A549 treated with CpdA at 1 μM for 4 hours (cell line): ENCODE measurements around the gene CAAP1. TPM values are rescaled to one million over a fixed set of nuclear protein-coding genes. Genes with fewer than 3 reads are reported as not detected.

Experiments used
- total RNA-seq: library from RNA; stranded (reverse); fragments of 200-300 nt; extraction: Qiagen RNA extraction; gene quantifications from 5 replicates; pipeline ENCODE4 v1.2.3, GENCODE V29; 2022; ENCODE audit warnings: low read depth

Gene CAAP1, protein sequence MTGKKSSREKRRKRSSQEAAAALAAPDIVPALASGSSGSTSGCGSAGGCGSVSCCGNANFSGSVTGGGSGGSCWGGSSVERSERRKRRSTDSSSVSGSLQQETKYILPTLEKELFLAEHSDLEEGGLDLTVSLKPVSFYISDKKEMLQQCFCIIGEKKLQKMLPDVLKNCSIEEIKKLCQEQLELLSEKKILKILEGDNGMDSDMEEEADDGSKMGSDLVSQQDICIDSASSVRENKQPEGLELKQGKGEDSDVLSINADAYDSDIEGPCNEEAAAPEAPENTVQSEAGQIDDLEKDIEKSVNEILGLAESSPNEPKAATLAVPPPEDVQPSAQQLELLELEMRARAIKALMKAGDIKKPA
- 15.5 to 24.1 TPM (median 16.1 TPM) in 5 replicates for total RNA-seq

DNA sequence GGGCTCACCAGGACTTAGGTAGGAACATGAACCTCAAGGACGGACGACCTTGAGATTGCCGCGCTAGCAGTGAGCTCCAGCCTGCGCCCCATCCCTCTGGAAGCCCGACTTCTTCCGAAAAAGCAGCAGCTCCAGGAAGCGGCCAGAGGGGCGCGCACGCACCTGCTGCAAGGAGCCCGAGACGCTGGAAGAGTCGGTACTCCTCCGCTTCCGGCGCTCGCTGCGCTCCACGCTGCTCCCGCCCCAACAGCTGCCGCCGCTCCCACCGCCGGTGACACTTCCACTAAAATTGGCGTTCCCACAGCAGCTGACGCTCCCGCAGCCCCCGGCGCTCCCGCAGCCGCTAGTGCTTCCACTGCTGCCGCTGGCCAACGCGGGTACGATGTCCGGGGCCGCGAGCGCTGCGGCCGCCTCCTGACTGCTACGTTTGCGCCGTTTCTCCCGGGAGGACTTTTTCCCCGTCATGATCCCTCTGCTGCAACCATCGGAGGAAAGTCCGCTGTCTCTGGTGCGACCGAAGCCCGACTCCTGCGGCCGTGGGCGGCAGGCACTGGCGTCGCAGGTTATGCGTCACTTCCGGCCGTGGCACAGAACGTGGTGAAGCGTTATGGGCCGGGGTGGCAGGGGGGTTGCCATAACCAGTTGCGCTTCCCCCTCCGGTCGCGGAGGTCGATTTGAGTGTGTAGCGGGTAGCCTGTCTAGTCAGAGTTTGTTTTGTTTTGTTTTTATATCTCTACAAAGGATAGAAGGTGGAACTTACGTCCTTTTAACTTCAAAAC lies at the start of gene CAAP1:
CAAP1 (minus strand) TSS at position 552 of the 779 bp plus-strand sequence; CDS start at position 465, 87 bp downstream.

Other genes starting within 250 kb of the CAAP1 start
- gene PLAA, start 54.4 kb upstream of the CAAP1 start, total RNA-seq = 31.3 to 44.3 TPM (median 32.1 TPM) in 5 replicates
- 11.9 to 18.0 TPM (median 13.9 TPM) in 5 replicates for gene IFT74, start 63.6 kb upstream of the CAAP1 start, total RNA-seq
- not detected in 5 replicates for gene LRRC19, start 112.9 kb upstream of the CAAP1 start, total RNA-seq
- gene TEK, start 216.4 kb upstream of the CAAP1 start, total RNA-seq = 0.03 to 0.08 TPM (median 0.06 TPM) in 5 replicates